HK-2 (cell line): ENCODE measurements around the gene DGKZ.

Experiments used
- DNase-seq: peaks from one replicate; pipeline ENCODE4 v3.0.0-alpha.2; 2018; ENCODE audit not compliant: unreplicated experiment

Gene DGKZ

GRCh38 chr11:46326813-46327416 is 20.3 kb upstream of the DGKZ start:
- no peak for DNase-seq

GRCh38 chr11:46327829-46328228 is 19.4 kb upstream of the DGKZ start:
- no peak for DNase-seq

- no peak for DNase-seq
These were observed 17.1 kb upstream of the DGKZ start for GRCh38 chr11:46330154-46330553.

- DNase-seq, result no peak
These were observed 16.5 kb upstream of the DGKZ start for GRCh38 chr11:46330563-46331281.

GRCh38 chr11:46331282-46331984 is 15.8 kb upstream of the DGKZ start:
- DNase-seq, result no peak

- DNase-seq, result no peak
These were observed 15.1 kb upstream of the DGKZ start for GRCh38 chr11:46332093-46332567.

- no peak for DNase-seq
These were observed 14.5 kb upstream of the DGKZ start for GRCh38 chr11:46332568-46333393.

GRCh38 chr11:46333394-46333947 is 13.8 kb upstream of the DGKZ start:
- DNase-seq, result no peak

GRCh38 chr11:46334211-46334610 is 13.1 kb upstream of the DGKZ start:
- DNase-seq, result no peak

- DNase-seq, result no peak
These were observed 12.0 kb upstream of the DGKZ start for GRCh38 chr11:46335271-46335670.

GRCh38 chr11:46335890-46336562 is 11.2 kb upstream of the DGKZ start:
- no peak for DNase-seq

GRCh38 chr11:46336563-46337180 is 10.6 kb upstream of the DGKZ start:
- DNase-seq, result no peak

GRCh38 chr11:46337626-46338345 is 9.5 kb upstream of the DGKZ start:
- DNase-seq, result no peak

- DNase-seq, result no peak
These were observed 8.7 kb upstream of the DGKZ start for GRCh38 chr11:46338636-46338987.

- DNase-seq, result no peak
These were observed 8.1 kb upstream of the DGKZ start for GRCh38 chr11:46338988-46339666.

GRCh38 chr11:46339816-46340215 is 7.4 kb upstream of the DGKZ start:
- DNase-seq, result no peak

- no peak for DNase-seq
These were observed 5.8 kb upstream of the DGKZ start for GRCh38 chr11:46341454-46341853.

- DNase-seq, result no peak
These were observed 5.0 kb upstream of the DGKZ start for GRCh38 chr11:46342239-46342638.

- no peak for DNase-seq
These were observed 3.7 kb upstream of the DGKZ start for GRCh38 chr11:46343520-46343919.
